Occipital lobe (tissue), 2 donors: Measurements from ENCODE around the gene SNTG2. TPM values are rescaled to one million over a fixed set of nuclear protein-coding genes. Genes with fewer than 3 reads are reported as not detected.

Experiments used
- DNase-seq: peaks from one replicate; lab custom pipeline; 2025; lab: John Stamatoyannopoulos, UW
- total RNA-seq: library from RNA; depleted of rRNA; stranded (reverse); fragments of >200 nt; gene quantifications from one replicate; pipeline ENCODE4 v1.2.3, GENCODE V29; 2014

Gene SNTG2
- total RNA-seq, 1 donor from 2014 or later = 4.1 TPM

DNA sequence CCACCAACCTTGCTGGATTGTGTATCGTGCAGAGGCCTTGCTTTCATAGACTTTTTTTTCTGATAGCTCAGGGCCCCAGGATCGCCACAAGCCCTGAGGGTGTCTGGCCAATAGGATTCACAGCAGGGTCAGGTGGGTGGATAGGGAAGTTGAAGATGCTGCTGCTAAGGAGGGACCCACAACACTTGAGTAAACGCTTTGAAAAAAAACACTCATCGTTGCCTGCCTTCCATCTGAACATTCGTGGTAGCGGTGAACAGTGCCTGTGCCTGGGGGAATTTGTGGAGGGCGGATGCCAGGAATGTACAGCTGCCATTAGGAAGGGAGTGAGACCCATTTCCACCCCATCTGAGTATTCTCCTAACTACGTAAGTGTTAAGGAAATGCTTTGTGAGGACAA, 358.0 kb downstream of the SNTG2 start:
- no peak for DNase-seq

DNA sequence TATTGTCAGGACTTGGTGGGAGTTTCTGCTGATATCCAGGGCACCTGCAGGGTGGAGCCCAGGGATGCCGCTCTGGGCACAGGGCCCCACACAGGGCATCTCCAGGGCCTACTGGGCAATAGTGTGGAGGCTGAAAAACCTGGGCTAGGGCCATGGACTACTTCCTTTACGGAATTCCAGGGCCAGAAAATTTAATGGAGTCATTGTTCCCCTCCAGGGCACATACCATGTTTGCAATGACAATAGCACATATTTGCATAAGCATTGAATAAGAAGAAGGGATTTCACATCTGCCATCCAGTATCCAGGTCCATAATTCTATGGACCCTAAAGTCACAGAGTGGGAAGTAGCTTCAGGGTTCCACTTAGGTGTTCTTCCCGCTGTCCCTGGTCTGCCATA, 358.9 kb downstream of the SNTG2 start:
- DNase-seq = no peak

DNA sequence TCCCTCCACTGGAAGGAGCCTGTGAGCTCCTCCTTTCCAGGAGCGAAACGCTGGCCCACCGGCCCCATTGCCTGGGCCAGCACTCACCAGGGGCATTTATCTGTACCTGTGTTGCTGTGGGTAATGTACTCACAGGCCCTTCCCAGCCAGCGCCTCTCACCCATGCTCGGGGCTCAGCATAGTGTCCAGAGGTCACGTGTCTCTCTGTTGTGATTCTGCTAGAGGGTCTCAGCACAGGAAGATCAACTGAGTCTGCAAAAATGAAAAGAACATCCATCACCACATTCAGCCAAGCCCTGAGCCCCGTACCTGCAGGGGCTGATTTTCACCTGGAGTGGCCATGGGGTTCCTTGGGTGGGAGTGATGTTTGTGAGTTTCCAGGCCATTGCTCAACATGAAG, 359.6 kb downstream of the SNTG2 start:
- no peak for DNase-seq

DNA sequence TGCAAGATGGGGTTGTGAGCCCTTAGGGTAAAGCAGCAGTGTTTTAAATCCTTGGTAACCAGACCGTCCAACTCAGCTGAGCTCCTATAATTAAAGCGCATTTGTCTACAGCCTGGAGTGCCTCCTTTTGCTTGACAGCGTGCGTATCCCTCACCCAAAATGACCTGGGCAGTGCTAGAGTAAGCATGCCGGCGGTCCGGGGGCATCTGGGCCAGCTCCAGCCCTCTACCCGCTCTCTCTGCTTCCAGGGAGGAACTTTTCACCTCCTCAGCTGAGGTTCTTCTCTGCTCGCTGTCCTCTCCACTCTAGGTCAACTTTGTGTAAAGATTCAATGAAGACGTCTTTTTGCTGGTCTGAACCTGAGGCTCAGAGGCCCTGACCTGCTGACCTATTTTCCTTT, 360.2 kb downstream of the SNTG2 start:
- no peak for DNase-seq

DNA sequence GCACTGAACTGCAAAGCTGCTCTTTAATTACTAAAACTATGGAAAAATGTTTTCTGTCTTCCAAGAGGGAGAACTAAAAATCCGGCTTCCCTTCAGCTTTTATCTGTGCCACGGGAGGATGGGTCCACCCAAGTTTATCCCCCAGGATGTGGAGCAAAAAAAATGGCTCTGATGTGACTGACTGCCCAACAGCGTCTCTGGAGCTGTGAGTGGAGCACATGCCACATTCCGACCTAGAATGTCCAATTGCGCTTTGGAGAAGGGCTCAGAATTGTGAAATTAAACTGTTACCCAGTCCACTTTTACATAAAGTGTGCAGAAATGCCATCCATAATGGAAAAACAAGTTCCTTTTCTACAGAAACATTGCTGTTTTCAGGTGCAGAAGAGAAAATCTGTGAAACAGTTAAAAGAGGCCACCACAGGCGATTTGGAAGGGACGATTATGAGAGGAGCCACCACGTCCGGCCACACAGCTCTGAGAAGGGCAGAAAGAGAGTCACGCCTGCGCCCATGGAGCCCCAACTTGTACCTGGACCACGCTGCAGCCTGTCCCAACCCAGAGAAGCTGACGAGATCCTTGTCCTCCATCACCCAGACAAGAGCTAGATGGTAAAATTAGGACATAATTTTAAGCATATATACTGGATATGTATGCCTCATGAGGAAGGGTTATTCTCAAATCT, 362.7 kb downstream of the SNTG2 start:
- DNase-seq = no peak

DNA sequence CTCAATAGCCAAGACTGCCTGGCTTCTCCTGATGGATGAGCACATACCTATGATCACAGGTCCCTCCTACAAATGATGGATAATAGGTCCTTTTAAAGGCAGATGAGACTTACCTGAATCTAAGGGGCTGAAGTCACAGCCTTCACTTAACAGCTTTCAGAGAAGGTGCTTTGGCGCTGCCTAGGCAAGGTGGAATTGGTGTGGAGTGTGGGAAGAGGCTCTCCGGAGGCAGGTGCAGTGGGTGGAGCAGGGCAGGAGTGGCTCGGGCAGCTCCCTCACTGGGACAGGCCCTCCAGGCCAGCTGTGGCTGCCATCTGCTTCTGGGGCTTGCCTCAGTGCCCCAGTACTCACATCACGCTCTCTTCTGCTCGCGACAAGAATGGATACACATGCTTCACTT, 363.6 kb downstream of the SNTG2 start:
- no peak for DNase-seq

DNA sequence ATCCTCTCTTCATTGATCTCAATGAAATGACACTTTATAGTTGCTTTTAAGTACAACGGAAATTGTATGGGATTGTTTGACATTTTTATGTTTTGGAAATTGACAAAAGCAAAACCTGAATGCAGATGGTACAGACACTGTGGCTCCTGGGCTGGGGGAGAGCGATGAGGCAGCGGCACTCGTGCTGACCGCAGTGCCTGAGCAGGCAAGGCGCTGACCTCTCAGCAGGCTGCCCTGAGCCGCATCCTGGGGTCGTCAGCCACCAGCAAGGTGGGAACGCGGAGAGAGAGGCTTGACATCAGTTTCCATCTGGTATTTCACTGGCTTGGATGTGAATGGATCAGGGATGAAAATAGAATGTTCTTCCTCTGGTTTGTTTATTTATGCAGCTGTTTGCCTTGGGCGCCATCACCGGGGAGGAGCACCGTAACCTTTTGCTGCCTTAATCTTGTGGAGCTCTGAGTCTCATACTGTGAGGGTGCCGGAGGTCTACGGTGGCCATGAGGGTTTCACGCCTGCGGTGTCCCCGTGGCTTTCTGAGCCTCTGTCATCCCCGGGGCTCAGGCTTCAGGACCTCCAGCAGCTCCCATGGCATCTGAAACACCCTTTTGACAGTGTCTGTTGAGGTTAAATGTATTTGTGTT, 367.8 kb downstream of the SNTG2 start:
- DNase-seq = no peak

DNA sequence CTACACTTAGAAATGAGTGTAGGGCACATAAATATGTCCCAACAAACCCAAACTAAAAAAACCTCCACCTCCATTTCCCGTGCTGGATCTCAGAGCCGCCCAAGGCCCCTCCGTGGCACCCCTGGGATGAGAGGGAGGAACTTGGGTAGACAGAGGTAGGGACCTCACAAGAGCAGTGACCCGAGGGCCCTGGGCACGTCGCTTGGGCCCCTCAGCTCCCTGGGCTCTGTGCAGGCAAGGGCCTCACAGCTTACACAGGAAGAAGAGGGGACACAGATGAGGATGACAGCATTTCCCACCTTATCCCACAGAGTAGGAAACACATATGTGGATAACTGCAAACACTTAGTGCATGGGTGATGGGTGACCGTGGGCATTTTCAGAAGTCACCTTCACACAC, 368.7 kb downstream of the SNTG2 start:
- no peak for DNase-seq

DNA sequence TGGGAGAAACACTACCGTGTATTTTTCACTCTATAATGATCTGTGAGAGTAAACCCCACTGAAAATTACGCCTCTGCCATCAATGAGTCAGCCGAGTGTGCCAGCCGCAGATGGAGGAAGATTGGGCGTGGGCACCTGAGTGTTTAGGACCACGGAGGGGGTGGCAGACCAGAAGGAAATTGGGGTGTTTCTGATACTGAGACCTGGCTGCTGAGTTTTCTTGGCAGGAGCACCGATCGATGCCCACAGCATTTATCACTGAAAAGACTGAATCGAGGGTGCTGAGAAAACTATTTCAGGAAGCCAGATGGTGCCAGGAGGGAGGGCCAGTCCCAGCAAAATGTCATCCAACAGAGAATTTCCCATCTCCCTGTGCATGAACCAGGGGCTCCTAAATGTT, 370.7 kb downstream of the SNTG2 start:
- peak; percentile 51 for DNase-seq

DNA sequence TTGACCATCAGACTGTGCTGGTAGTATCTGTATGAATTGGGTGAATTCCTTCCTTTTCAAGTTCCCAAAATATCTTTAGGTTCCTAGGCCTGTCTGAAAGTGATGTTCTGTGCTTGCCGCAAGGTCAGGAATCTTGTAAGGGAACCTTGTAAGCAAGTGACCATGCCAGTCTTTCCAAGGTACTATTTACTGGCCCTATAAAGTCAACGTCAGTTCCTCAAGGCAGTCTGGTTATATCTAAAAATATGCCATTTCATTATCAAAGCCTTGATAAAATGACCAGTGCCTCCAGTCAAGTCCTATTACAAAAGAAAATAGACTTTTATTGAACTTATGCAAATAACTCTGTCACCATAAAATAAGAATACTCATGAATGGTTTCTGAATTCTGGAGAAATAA, 374.2 kb downstream of the SNTG2 start:
- DNase-seq = no peak

DNA sequence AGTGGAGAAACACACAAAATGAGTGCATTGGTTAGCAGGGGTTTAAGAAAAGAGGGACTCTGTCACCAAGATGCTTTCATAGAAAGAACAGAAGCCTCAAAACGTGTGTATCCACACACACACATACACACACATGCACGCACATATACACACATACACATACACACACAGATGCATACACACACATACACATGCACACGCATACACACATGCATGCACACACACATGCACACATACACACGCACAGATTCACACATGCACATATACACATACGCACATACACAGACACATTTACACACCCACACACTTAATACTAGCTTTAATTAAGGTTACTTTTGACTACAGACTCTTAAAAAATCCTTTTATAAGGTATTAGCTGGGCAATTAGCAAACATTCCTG, 378.0 kb downstream of the SNTG2 start:
- DNase-seq = no peak

DNA sequence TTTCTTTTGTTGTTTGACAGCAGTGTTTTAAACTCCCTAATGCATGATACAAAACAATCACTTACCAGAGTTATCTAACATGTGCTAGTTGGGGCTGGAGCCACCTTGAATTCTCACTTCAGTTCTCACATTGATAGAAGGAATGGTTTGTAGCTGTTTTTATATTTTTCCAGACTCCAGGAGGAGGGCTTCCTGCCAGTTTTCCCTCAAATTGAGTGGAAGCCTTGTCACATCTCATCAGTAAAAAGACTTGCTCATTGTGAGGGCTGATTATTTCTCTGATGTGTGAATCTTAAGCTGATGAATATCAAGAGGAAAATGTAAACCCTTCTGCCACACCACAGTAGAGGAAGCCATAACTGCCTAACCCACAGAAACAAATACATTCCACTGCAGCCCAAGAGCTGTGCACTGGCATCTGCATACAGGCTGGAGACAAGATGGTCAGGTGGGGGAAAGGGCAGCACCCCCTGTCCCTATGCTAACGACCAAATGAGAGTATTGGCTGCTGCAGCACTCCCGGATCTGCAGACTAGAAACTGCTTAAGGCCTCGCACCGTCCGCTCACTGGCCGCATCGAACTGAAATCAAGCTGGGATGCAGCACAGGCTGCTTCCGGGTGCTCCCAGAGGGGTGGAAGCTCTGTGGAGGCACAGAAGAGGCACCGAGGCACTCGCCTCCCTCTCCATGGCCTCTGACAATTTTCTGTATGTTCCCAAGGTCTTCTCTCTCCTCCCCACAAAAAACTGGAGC, 388.9 kb downstream of the SNTG2 start:
- DNase-seq = no peak

DNA sequence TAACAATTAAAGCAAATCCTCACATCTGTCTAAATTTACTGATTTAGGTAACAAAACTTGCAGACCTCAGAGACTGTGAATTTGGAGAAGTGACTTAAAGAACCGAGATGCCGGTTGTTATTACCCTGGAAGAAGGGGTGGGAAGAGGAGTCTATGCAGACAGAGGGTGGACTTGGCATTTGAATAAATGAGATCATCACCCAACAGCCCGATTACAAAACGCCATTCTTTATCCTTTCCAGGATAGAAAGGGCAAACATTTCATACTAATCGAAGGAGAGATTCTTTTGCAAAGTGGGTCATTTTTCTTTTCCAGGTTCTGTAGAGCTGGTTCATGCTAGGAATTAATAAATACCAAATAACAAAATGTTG, 389.5 kb downstream of the SNTG2 start:
- no peak for DNase-seq

DNA sequence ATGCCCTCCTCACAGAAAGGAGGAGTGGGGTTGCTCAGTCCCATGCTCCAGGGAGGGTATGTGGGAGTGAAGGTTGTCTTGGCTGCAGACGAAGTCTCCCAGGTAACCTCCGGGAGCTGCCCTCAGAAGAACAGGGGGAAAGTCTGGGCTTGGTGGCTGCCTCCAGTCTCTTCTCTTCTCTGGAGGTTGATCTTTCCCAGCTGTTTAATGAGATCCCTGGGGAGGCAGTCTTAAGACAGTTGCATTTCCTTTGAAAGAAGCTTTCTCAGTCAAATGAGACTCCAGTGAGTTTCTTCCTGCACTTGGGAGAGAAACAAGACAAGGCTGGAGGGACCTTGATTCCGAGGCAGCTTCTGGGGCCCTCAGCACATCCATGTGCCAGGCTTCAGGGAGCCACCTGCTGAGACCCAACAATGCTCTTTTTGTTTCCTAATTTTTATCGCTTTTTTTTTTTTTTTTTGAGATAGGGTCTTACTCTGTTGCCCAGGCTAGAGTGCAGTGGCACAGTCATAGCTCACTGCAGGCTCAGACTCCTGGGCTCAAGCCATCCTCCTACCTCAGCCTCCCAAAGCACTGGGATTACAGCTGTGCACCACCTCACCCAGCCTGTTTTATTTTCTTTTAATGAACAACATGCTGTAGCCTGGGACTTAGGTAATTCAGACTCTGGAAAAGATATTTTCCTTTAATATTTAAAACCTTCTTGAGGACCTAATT, 390.9 kb downstream of the SNTG2 start:
- DNase-seq = no peak

DNA sequence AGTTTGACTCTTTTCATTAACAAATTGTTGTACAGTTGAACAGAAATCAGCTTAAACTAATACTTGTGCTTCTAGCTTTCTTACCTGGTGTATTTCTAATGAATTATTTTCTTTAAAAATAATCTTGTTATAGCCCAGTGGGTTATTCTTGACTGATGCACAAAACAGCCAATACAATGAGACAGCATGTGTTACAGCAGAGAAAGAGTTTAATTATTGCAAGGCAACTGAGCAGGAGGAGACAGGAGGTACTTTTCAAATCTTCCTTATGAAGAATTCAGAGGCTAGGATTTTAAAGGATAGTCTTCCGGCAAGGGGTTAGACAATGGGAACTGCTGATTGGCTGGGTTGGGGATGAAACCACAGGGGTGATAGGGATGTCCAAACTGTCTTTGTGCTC, 398.1 kb downstream of the SNTG2 start:
- DNase-seq = no peak

DNA sequence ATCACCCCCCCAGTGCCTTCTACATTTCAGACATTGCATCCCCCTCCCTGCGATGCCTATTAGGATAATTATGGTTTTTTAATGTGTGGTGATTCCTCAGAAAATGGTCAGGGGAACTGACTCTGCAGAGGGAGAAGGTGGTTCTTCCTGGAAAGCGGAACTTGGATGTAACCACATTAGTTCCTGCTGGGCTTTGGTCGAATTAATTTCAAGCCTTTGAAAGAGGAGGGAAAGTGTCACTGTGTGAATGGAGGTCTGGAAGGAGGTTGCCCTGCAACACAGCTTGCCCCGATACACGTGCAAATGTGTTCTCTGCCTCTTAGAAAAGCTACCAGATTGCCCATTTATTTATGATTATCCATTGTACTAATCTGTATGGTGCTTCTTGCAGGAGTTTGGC, 399.5 kb downstream of the SNTG2 start:
- no peak for DNase-seq

DNA sequence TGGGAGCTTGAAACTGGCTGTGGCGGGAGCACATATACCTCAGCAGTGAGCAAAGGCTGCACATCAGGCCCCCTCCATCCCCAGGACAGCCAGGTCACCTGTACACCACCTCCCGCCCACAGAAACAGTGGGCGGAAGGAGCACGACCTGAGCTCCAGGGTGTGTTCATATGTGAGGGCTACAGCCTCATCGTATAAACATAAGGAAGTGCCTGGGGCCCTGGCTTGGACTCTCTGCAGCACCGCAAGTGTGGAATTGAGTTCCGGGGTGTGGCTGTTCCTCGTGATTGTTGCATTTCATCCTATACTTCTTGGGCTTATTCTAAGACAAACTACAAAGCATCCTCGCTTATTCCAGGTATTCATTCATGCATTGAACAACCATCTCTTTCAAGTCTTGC, 402.5 kb downstream of the SNTG2 start:
- DNase-seq = no peak

DNA sequence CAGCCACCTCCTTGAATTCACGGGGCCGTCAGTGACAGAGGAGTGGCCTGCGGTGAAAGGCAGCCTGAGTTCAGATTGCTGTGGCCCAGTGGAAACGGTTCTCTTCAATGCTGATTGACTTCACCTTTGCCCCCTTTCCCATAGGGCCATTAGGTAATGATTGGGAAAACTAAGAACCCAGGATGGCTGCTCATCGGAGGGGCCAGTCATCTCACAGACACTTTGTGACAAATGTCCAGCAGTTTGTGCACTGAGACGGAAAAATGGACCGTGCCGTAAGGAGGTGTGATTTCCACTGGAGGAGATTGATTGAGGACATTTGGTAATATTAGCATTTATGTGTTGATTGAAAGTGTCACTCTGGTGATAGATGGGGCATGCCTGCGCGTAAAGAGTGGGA, 402.9 kb downstream of the SNTG2 start:
- DNase-seq = no peak

DNA sequence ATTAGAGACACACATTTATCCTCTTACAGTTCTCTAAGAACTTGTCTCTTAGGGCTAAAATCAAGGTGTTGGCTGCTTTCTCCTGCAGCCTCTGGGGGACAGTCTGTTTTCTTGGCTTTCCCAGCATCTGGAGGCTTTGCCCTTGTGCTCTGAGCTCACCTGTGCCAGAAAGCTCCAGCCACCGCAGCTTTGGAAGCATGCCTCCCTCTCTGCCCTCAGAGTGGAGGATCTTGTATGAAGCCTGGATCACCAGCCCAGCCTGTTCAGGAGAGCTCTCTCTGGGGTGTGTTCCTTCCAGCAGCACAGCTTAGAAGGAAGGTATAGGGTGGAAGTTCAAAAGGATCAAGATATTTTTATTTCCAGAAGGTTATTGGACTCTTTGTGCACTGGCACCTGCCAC, 409.5 kb downstream of the SNTG2 start:
- DNase-seq = no peak

DNA sequence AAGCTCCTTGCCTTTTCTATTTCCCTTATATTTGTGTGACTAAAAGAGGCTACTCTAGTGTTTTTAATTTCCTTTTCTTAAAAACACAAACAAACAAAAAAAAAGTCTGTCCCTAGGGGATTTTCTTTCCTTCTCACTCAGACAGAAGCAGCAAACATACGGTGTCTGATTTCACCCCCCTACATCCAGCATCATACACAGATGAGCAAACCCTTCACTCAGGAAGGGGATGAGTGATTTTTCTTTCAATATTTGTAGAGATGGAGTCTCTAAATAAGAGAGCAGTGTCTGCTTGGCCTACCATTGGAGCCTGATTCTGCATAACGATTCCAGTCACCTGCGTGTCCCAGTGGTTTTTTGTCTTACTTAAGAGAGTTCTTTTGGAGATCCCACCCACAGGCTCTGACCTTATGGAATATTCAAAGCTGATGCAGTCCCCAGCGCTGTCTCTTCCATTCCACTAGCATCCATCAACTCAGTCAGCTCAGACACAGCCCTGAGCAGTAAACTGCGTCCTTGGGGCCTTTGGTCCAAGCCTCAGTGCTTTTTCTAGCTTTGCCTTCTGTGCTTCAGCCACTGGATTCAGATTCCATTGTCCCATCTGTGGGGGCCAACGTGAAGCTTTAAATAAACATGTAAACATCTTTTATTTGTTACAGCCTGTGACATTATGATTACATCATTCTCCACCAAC, 410.1 kb downstream of the SNTG2 start:
- no peak for DNase-seq

DNA sequence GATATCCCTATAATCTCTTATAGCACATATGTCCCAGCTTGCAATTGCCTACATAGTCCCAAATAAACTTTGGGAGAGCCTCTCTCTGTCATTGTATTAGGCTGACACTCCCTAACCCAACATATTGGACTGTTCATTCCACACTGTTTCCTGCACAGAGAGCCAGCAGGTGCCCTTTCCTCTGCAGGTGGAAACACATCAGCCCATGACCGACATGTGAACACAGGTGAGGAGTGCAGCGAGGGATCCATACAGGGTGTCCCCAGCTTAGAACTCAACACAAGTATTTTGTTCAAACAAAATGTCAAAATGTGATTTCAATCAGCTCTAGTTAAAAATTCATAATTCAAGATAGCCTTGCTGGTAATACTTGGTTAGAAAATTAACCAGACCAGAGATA, 412.7 kb downstream of the SNTG2 start:
- DNase-seq = no peak
